Ectodermal cell (in vitro differentiated cells): ENCODE data around the gene CWC27.

ENCODE experiments used
- H3K27ac ChIP-seq: 2 replicates; pipeline ENCODE4 v1.7.0; 2013; ENCODE audit warnings: mild to moderate bottlenecking, low read depth, low read length; ENCODE audit not compliant: insufficient read depth, poor library complexity, severe bottlenecking
- H3K27me3 ChIP-seq: 2 replicates; pipeline ENCODE4 v1.7.0; 2013; ENCODE audit warnings: mild to moderate bottlenecking, low read length; ENCODE audit not compliant: insufficient read depth, control insufficient read depth, poor library complexity, severe bottlenecking
- H3K36me3 ChIP-seq: one replicate; pipeline ENCODE4 v1.7.0; 2013; ENCODE audit warnings: low read length; ENCODE audit not compliant: control insufficient read depth, insufficient read depth
- H3K4me1 ChIP-seq: one replicate; pipeline ENCODE4 v1.7.0; 2013; ENCODE audit warnings: low read length; ENCODE audit not compliant: control insufficient read depth, insufficient read depth
- H3K4me3 ChIP-seq: 2 replicates; pipeline ENCODE4 v1.7.0; 2013; ENCODE audit warnings: low read depth, low read length, control low read depth; ENCODE audit not compliant: insufficient read depth
- H3K9me3 ChIP-seq: 2 replicates; pipeline ENCODE4 v1.7.0; 2013; ENCODE audit warnings: mild to moderate bottlenecking, low read length, moderate library complexity; ENCODE audit not compliant: control insufficient read depth
- WGBS, 2 experiments: methylation state at CpG; one replicate each; pipeline ENCODE4 v1.1.7; 2013; ENCODE audit warnings: missing lambda C conversion rate in 2 of 2; 5-methylcytosine and 5-hydroxymethylcytosine counted together

CWC27 gene

GRCh38 chr5:64979531-64979930 lies 210.8 kb downstream of the CWC27 start:
- WGBS, 2 experiments, result 96 to 97% methylated on average over 2 to 3 of the region's 3 CpGs
- H3K27me3 ChIP-seq, result no peaks in the 10 kb centered on the region
- H3K9me3 ChIP-seq, result no peaks in the 10 kb centered on the region
- no peaks in the 10 kb centered on the region for H3K4me1 ChIP-seq
- no peak overlapping the region for H3K27ac ChIP-seq
- no peak overlapping the region for H3K4me3 ChIP-seq
- H3K36me3 ChIP-seq, result no peaks in the 10 kb centered on the region

- Histone ChIP-seq H3K27ac (no peak overlapping the region), H3K4me3 (no peak overlapping the region), H3K4me1 (no peaks in the 10 kb centered on the region), H3K9me3 (no peaks in the 10 kb centered on the region), H3K27me3 (no peaks in the 10 kb centered on the region), H3K36me3 (no peaks in the 10 kb centered on the region)
- 100% methylated on average over 1 to 2 of the region's 2 CpGs for WGBS, 2 experiments
Measured at GRCh38 chr5:64980176-64980575, 211.4 kb downstream of the CWC27 start.

GRCh38 chr5:64987768-64988167 lies 219.0 kb downstream of the CWC27 start:
- Histone ChIP-seq H3K27ac (no peak overlapping the region), H3K9me3 (no peaks in the 10 kb centered on the region), H3K4me3 (no peak overlapping the region), H3K4me1 (no peaks in the 10 kb centered on the region), H3K36me3 (no peaks in the 10 kb centered on the region), H3K27me3 (no peaks in the 10 kb centered on the region)
- WGBS, 2 experiments, result 100% methylated on average over 1 of the region's 1 CpG; no CpG with 5 or more reads in 1 of the 2 experiments

- 92 to 100% methylated on average over 1 of the region's 1 CpG for WGBS, 2 experiments
- no peak overlapping the region for H3K27ac ChIP-seq
Measured at GRCh38 chr5:65009207-65009606, 240.5 kb downstream of the CWC27 start.

GRCh38 chr5:65010841-65011240 lies 242.1 kb downstream of the CWC27 start:
- H3K27me3 ChIP-seq, result no peaks in the 10 kb centered on the region
- WGBS, 2 experiments, result 91 to 94% methylated on average over 1 of the region's 1 CpG
- H3K4me3 ChIP-seq, result no peak overlapping the region
- H3K9me3 ChIP-seq, result no peaks in the 10 kb centered on the region
- peaks cover 6% of the 10 kb centered on the region for H3K4me1 ChIP-seq
- H3K27ac ChIP-seq, result no peak overlapping the region
- no peaks in the 10 kb centered on the region for H3K36me3 ChIP-seq

More at GRCh38 chr5:65009207-65009606, 240.5 kb downstream of the CWC27 start:
- no peaks in the 10 kb centered on the region for H3K27me3 ChIP-seq
- H3K36me3 ChIP-seq, result no peaks in the 10 kb centered on the region
- no peaks in the 10 kb centered on the region for H3K4me1 ChIP-seq
- H3K4me3 ChIP-seq, result no peak overlapping the region
- H3K9me3 ChIP-seq, result no peaks in the 10 kb centered on the region

- no peaks in the 10 kb centered on the region for H3K36me3 ChIP-seq
- no peaks in the 10 kb centered on the region for H3K27me3 ChIP-seq
- peaks cover 6% of the 10 kb centered on the region for H3K4me1 ChIP-seq
- H3K27ac ChIP-seq, result no peak overlapping the region
- no peak overlapping the region for H3K4me3 ChIP-seq
- H3K9me3 ChIP-seq, result no peaks in the 10 kb centered on the region
- 91 to 96% methylated on average over 4 of the region's 4 CpGs for WGBS, 2 experiments
Measured at GRCh38 chr5:65012301-65012892, 243.7 kb downstream of the CWC27 start.

- no peaks in the 10 kb centered on the region for H3K9me3 ChIP-seq
- no peaks in the 10 kb centered on the region for H3K36me3 ChIP-seq
- H3K27me3 ChIP-seq, result no peaks in the 10 kb centered on the region
- no peak overlapping the region for H3K27ac ChIP-seq
- WGBS, 2 experiments, result 83 to 86% methylated on average over 1 of the region's 1 CpG
- H3K4me1 ChIP-seq, result peaks cover 10% of the 10 kb centered on the region
- H3K4me3 ChIP-seq, result no peak overlapping the region
Measured at GRCh38 chr5:65013166-65013565, 244.4 kb downstream of the CWC27 start.

- no peak overlapping the region for H3K4me3 ChIP-seq
- peaks cover 10% of the 10 kb centered on the region for H3K4me1 ChIP-seq
- H3K36me3 ChIP-seq, result no peaks in the 10 kb centered on the region
- no peak overlapping the region for H3K27ac ChIP-seq
- no peaks in the 10 kb centered on the region for H3K9me3 ChIP-seq
- 94 to 95% methylated on average over 2 of the region's 2 CpGs for WGBS, 2 experiments
- H3K27me3 ChIP-seq, result no peaks in the 10 kb centered on the region
Measured at GRCh38 chr5:65014769-65015168, 246.0 kb downstream of the CWC27 start.

- H3K36me3 ChIP-seq, result no peaks in the 10 kb centered on the region
- no peak overlapping the region for H3K27ac ChIP-seq
- WGBS, 2 experiments, result 83 to 87% methylated on average over 3 of the region's 3 CpGs
- H3K4me3 ChIP-seq, result no peak overlapping the region
- H3K9me3 ChIP-seq, result no peaks in the 10 kb centered on the region
- H3K27me3 ChIP-seq, result no peaks in the 10 kb centered on the region
- peaks cover 10% of the 10 kb centered on the region for H3K4me1 ChIP-seq
Measured at GRCh38 chr5:65015767-65016166, 247.0 kb downstream of the CWC27 start.

- Histone ChIP-seq H3K4me1 (peaks cover 10% of the 10 kb centered on the region), H3K27ac (no peak overlapping the region), H3K4me3 (no peak overlapping the region), H3K9me3 (no peaks in the 10 kb centered on the region), H3K36me3 (no peaks in the 10 kb centered on the region), H3K27me3 (no peaks in the 10 kb centered on the region)
Measured at GRCh38 chr5:65017636-65018035, 248.9 kb downstream of the CWC27 start.

GRCh38 chr5:65018763-65019162 lies 250.0 kb downstream of the CWC27 start:
- peaks cover 10% of the 10 kb centered on the region for H3K4me1 ChIP-seq
- no peaks in the 10 kb centered on the region for H3K36me3 ChIP-seq
- WGBS, 2 experiments, result 92 to 96% methylated on average over 2 of the region's 2 CpGs
- H3K27me3 ChIP-seq, result no peaks in the 10 kb centered on the region
- H3K4me3 ChIP-seq, result no peak overlapping the region
- no peak overlapping the region for H3K27ac ChIP-seq
- no peaks in the 10 kb centered on the region for H3K9me3 ChIP-seq
